CD4-positive, alpha-beta T cell (primary cell): ENCODE data around the gene LTN1. TPM values are rescaled to one million over a fixed set of nuclear protein-coding genes. Genes with fewer than 3 reads are reported as not detected.

Experiments used
- ATAC-seq: fragments of 200-7000 bp; cut with Tn5 transposase; one replicate; pipeline ENCODE4 v1.10.0; 2022; ENCODE audit warnings: mild to moderate bottlenecking; ENCODE audit not compliant: poor library complexity
- CTCF ChIA-PET: fragments of 350-600 bp; sonication (Branson Sonifier 250); formaldehyde crosslinking; loops from one replicate; lab custom pipeline; 2021; ENCODE audit warnings: antibody characterized with exemption, inconsistent platforms; lab: Charles Lee
- POLR2A ChIA-PET: fragments of 350-600 bp; sonication (Branson Sonifier 250); formaldehyde crosslinking; loops from one replicate; lab custom pipeline; 2021; ENCODE audit warnings: antibody characterized with exemption, inconsistent platforms; lab: Charles Lee
- DNase-seq, 14 experiments: peaks; one replicate each; pipeline ENCODE4 v3.0.0-alpha.2; 2013 to 2020; ENCODE audit warnings: mixed read lengths in 2 of 14
- H3K27ac ChIP-seq, 2 donors: one replicate each; pipeline versions ENCODE4 v1.5.1 to v1.7.0; 2013; ENCODE audit warnings: low read length in 2 of 2, low read depth in 1 of 2, mild to moderate bottlenecking in 1 of 2
- H3K27me3 ChIP-seq, 2 experiments: 1 replicate in 1 of 2; 2 replicates in 1 of 2; pipeline versions ENCODE4 v1.6.1 to v1.7.0; 2013; ENCODE audit warnings: low read length in 2 of 2, control low read depth in 1 of 2, mild to moderate bottlenecking in 1 of 2, moderate library complexity in 1 of 2; ENCODE audit not compliant: insufficient read depth in 2 of 2, control insufficient read depth in 1 of 2
- H3K36me3 ChIP-seq: one replicate; pipeline ENCODE4 v1.6.1; 2013; ENCODE audit warnings: low read length, control low read depth; ENCODE audit not compliant: insufficient read depth
- H3K4me1 ChIP-seq: one replicate; pipeline ENCODE4 v1.6.1; 2013; ENCODE audit warnings: low read length, control low read depth; ENCODE audit not compliant: insufficient read depth
- H3K4me3 ChIP-seq: one replicate; pipeline ENCODE4 v1.5.1; 2013; ENCODE audit warnings: mild to moderate bottlenecking, low read length, moderate library complexity
- H3K9me3 ChIP-seq, 2 experiments: 1 replicate in 1 of 2; 2 replicates in 1 of 2; pipeline versions ENCODE4 v1.6.1 to v1.7.0; 2013; ENCODE audit warnings: low read length in 2 of 2, mild to moderate bottlenecking in 2 of 2, control low read depth in 1 of 2, moderate library complexity in 1 of 2; ENCODE audit not compliant: control insufficient read depth in 1 of 2, insufficient read depth in 1 of 2
- H3K27ac Mint-ChIP-seq: one replicate; pipeline ENCODE4 v1.8.0; 2020; ENCODE audit warnings: mixed read lengths
- H3K27me3 Mint-ChIP-seq: one replicate; pipeline ENCODE4 v1.8.0; 2021; ENCODE audit warnings: mixed read lengths
- H3K36me3 Mint-ChIP-seq: one replicate; pipeline ENCODE4 v1.8.0; 2021; ENCODE audit warnings: low read depth, mixed read lengths
- H3K4me1 Mint-ChIP-seq: one replicate; pipeline ENCODE4 v1.8.0; 2021; ENCODE audit warnings: low read depth, mixed read lengths
- H3K4me3 Mint-ChIP-seq: one replicate; pipeline ENCODE4 v1.8.0; 2020; ENCODE audit warnings: mild to moderate bottlenecking, mixed read lengths
- H3K9me3 Mint-ChIP-seq: one replicate; pipeline ENCODE4 v1.8.0; 2020; ENCODE audit warnings: mixed read lengths
- intact Hi-C, 2 experiments: fragments of 100-400 bp; cut with DNase I in 1 of 2; cut with micrococcal nuclease in 1 of 2; formaldehyde crosslinking; loops; one replicate each; pipeline versions ENCODE4 v1.15.1 to v1.9.0; 2023 to 2025; cut with DNase I, micrococcal nuclease
- total RNA-seq, 174 experiments: library from RNA in 2 of 174; stranded (reverse) in 2 of 174; gene quantifications; one replicate each; pipeline ENCODE4 v1.2.3 and lab custom pipeline; 2021 to 2026
- TF ChIP-seq, protein P1 (sequence below): fragments of 200-600 bp; IDR thresholded peaks from one replicate; pipeline ENCODE4 v1.8.0; 2022; ENCODE audit warnings: antibody characterized with exemption, mild to moderate bottlenecking

LTN1 gene
- total RNA-seq, 2 experiments from 2014 or later, result 23.6 to 24.3 TPM

DNA sequence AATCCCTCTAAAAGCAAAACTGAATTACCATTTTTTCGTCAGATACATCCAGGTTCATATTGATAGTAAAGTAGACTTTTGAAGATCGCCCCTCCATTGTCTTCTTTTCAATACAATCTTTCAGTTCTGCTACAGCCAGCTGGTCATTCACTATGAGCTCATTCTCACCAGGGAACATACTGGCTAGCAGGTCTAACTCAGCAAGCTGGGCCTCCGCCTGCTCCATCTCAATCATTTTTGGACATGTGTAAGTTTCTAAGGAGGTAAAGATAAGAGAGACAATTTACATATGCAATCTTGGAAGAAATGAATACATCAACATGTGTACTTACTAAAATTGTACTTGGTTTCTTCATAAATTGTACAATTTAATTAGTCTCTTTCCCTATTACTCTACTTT is 15.7 kb upstream of the LTN1 start:
- H3K4me1 Mint-ChIP-seq, result peaks cover 6% of the 10 kb centered on the region
- POLR2A ChIA-PET, result interaction anchor here (1.7 to 2.6 kb wide), 2 partner anchors 11 to 17 kb away, joined by 6 to 7 read pairs; partner anchors contain the start of genes RWDD2B and USP16
- no peaks in the 10 kb centered on the region for H3K27me3 Mint-ChIP-seq
- no peak for DNase-seq
- no peaks in the 10 kb centered on the region for H3K9me3 Mint-ChIP-seq
- intact Hi-C loops, result no loop called here
- H3K36me3 ChIP-seq, result peaks cover 7% of the 10 kb centered on the region
- no peaks in the 10 kb centered on the region for H3K27me3 ChIP-seq
- TF ChIP-seq, protein P1, sequence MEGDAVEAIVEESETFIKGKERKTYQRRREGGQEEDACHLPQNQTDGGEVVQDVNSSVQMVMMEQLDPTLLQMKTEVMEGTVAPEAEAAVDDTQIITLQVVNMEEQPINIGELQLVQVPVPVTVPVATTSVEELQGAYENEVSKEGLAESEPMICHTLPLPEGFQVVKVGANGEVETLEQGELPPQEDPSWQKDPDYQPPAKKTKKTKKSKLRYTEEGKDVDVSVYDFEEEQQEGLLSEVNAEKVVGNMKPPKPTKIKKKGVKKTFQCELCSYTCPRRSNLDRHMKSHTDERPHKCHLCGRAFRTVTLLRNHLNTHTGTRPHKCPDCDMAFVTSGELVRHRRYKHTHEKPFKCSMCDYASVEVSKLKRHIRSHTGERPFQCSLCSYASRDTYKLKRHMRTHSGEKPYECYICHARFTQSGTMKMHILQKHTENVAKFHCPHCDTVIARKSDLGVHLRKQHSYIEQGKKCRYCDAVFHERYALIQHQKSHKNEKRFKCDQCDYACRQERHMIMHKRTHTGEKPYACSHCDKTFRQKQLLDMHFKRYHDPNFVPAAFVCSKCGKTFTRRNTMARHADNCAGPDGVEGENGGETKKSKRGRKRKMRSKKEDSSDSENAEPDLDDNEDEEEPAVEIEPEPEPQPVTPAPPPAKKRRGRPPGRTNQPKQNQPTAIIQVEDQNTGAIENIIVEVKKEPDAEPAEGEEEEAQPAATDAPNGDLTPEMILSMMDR, result no peak
- no peaks in the 10 kb centered on the region for H3K9me3 ChIP-seq
- H3K36me3 Mint-ChIP-seq, result peaks cover 13% of the 10 kb centered on the region
- peaks cover 1% of the 10 kb centered on the region for H3K4me1 ChIP-seq
- no peak overlapping the region for H3K4me3 ChIP-seq
- H3K4me3 Mint-ChIP-seq, result no peak overlapping the region
- H3K27ac ChIP-seq, result no peak overlapping the region
- ATAC-seq, result no peak
- CTCF ChIA-PET, result no interaction called here
- no peak overlapping the region for H3K27ac Mint-ChIP-seq

DNA sequence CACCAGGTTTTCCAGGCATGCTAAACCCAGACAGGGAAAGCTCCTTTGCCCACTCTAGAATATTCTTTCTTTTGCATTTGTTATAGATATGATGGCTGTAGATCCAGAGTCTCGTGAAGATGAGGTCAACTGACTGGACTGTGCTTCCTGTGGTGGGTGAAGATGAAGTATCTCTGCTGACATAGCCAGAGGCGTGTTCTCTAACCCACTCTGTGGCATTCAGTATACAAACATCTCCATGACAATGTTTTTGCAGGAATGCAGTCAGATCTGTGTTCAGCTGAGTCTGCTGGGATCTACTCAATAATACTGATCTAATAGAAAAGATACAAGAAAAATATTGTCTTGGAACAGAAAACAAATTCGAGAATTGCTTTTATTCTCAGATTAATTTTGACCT is 15.1 kb upstream of the LTN1 start:
- peaks cover 7% of the 10 kb centered on the region for H3K4me1 ChIP-seq
- TF ChIP-seq, protein P1, result no peak

DNA sequence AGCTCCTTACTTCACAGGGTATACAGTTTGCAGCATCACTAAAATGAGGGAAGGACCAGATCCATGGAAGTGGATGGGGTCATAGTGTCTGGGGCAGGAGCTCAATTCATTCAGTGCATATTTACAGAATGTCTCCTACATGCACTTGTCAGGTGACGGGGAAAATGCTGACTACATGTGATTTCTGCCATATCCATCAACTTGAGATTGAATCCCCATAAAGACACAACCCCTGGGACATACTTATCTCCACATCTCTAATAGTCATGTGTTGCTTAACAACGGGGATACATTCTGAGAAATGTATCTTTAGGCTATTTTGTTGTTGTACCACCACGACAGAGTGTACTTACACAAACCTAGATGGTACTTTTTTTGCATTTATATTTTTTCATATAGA is 14.5 kb upstream of the LTN1 start:
- no peaks in the 10 kb centered on the region for H3K9me3 Mint-ChIP-seq
- Histone ChIP-seq H3K4me1 (peaks cover 13% of the 10 kb centered on the region), H3K4me3 (no peak overlapping the region), H3K27ac (no peak overlapping the region), H3K36me3 (peaks cover 7% of the 10 kb centered on the region), H3K9me3 (no peaks in the 10 kb centered on the region), H3K27me3 (no peaks in the 10 kb centered on the region)
- ChIA-PET POLR2A (interaction anchor here (7.9 kb wide), 1 partner anchor 17 kb away, joined by 479 read pairs; the partner anchor contains the start of genes RWDD2B and USP16), CTCF (interaction anchor here (1.4 kb wide), 1 partner anchor 19 kb away, joined by 3 read pairs; no protein-coding TSS in a partner anchor)
- H3K4me1 Mint-ChIP-seq, result peaks cover 13% of the 10 kb centered on the region
- H3K4me3 Mint-ChIP-seq, result no peak overlapping the region
- peaks cover 19% of the 10 kb centered on the region for H3K36me3 Mint-ChIP-seq
- ATAC-seq (no peak), DNase-seq (no peak)
- H3K27ac Mint-ChIP-seq, result peak overlapping the region; percentile 51
- no peaks in the 10 kb centered on the region for H3K27me3 Mint-ChIP-seq
- TF ChIP-seq, protein P1, result no peak
- intact Hi-C loops, result no loop called here

More for the DNA sequence above, 15.1 kb upstream of the LTN1 start:
- Mint-ChIP-seq H3K27ac (no peak overlapping the region), H3K4me1 (peaks cover 8% of the 10 kb centered on the region), H3K9me3 (no peaks in the 10 kb centered on the region), H3K4me3 (no peak overlapping the region), H3K27me3 (no peaks in the 10 kb centered on the region), H3K36me3 (peaks cover 14% of the 10 kb centered on the region)
- POLR2A ChIA-PET, result interaction anchor here (1.7 to 2.6 kb wide), 2 partner anchors 11 to 17 kb away, joined by 6 to 7 read pairs; partner anchors contain the start of genes RWDD2B and USP16
- DNase-seq (no peak), ATAC-seq (no peak)
- peaks cover 7% of the 10 kb centered on the region for H3K36me3 ChIP-seq
- no peak overlapping the region for H3K4me3 ChIP-seq
- H3K27me3 ChIP-seq, result no peaks in the 10 kb centered on the region
- CTCF ChIA-PET, result no interaction called here
- no peak overlapping the region for H3K27ac ChIP-seq
- intact Hi-C loops, result no loop called here
- no peaks in the 10 kb centered on the region for H3K9me3 ChIP-seq
